Cerebellar cortex (tissue), 1 donor: ENCODE results near the gene SGF29.
"Not testable (repeated sequence)": the region's sequence is repeated elsewhere in the genome, so short reads cannot be mapped to it uniquely, and the experiment has no call there.

Source experiments
- DNase-seq: peaks from one replicate; pipeline ENCODE4 v3.0.0-alpha.2; 2015; ENCODE audit warnings: low spot score

SGF29 gene

GRCh38 chr16:28612359-28613280 is 58.9 kb downstream of the SGF29 start:
- not testable (repeated sequence) for DNase-seq

GRCh38 chr16:28613912-28614311 is 60.2 kb downstream of the SGF29 start:
- DNase-seq: not testable (repeated sequence)

- DNase-seq: not testable (repeated sequence)
These were observed 60.8 kb downstream of the SGF29 start for GRCh38 chr16:28614561-28614960.

- peak; percentile 75 for DNase-seq
These were observed 61.9 kb downstream of the SGF29 start for GRCh38 chr16:28615486-28616223.

GRCh38 chr16:28616224-28616577 is 62.5 kb downstream of the SGF29 start:
- DNase-seq: not testable (repeated sequence)

DNA sequence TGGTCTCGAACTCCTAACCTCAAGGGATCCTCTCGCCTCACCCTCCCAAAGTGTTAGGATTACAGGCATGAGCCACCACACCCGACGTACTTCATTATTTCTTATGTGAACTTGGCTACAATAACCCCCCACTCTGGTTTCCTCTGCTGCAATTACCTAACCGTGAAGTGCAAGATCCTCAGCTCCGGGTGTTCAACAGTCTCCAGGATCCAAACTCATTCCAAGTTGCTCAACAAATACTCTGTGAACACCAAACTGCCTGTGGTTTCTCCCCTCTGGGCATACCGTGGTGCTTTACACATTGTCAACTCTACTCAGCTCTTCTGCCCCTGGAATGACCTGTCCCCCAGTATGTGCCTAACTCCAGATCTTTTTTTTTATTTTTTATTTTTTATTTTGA is 62.9 kb downstream of the SGF29 start:
- DNase-seq: no peak

DNA sequence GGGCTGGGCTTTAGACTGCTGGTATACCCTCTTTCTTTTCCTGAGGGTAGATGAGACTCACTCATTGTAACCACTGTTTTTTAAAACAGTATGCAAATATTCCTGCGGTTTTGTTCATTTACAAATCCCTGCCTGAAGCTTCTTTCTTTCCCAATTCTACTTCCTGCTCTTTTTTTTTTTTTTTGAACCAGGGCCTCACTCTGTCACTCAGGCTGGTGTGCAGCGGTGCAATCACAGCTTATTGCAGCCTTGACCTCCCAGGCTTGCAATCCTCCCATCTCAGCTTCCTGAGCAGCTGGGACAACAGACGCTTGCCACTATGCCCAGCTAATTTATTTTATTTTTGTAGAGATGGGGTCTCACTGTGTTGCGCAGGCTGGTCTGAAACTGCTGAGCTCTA is 64.2 kb downstream of the SGF29 start:
- DNase-seq: no peak

DNA sequence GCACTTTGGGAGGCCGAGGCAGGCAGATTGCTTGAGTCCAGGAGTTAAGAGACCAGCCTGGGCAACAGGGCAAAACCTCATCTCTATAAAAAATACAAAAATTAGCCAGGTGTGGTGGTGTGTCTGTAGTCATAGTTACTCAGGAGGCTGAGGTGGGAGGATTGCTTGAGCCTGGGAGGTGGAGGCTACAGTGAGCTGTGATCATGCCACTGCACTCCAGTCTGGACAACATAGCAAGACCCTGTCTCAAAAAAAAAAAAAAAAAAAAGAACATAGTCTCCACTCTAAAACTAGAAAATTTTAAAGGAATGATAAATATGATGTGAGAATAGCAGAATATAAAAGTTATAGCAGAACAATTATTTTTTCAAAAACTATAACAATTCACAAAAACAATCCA is 66.6 kb downstream of the SGF29 start:
- DNase-seq: not testable (repeated sequence)

GRCh38 chr16:28621481-28622155 is 67.9 kb downstream of the SGF29 start:
- DNase-seq: no peak

GRCh38 chr16:28622532-28623171 is 68.9 kb downstream of the SGF29 start:
- not testable (repeated sequence) for DNase-seq

DNA sequence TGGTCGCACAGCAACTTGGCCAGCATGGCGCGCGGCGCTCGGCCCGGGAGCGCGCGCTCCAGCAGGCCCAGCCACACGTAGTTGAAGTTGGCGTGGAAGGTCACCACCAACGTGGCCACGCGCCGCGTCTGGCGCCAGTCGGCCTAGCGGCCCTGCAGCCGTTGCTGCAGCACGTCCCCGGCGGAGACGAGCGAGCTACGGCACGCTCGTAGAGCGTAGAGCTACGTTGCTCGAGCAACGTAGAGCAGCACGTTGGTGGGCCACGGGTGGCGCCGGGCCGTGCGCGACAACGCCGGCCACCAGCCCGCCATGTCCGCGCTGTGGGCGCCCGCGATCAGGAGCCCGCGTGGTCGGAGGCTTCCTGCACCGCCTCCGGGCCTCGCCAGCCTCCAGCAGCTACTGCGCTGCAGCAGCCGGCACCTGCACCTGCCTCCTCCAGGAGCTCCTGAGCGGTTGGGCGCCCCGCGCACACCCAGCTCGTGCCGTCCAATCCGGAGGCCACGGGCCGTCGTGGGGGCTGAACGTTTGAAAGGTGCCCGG is 69.5 kb downstream of the SGF29 start:
- peak; percentile 57 for DNase-seq

- not testable (repeated sequence) for DNase-seq
These were observed 77.2 kb downstream of the SGF29 start for GRCh38 chr16:28630905-28631304.

- not testable (repeated sequence) for DNase-seq
These were observed 82.5 kb downstream of the SGF29 start for GRCh38 chr16:28636093-28636823.

DNA sequence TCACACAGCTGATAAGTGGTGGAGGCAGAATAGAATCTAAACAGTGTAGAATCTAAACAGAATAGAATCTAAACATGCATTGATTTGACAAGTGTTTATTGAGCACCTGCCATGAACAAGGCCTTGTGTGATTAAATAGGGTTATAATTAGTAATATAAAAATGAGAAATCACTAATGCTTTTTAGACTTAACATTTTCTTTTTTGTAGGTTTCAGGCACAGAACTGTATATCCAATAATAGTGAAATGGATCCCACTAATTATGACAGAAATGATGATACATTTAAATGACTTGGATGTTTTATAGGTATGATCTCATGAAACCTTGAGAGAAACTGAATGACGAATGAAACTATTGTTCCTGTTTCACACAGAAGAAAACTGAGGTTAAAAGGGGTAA is 84.0 kb downstream of the SGF29 start, which contains the start of gene NPIPB8:
Gene NPIPB8, plus strand, starts transcription at position 301 of the 400 bp plus-strand sequence. CDS start 296 bp downstream, outside the sequence.
- DNase-seq: not testable (repeated sequence)

- not testable (repeated sequence) for DNase-seq
These were observed 84.6 kb downstream of the SGF29 start for GRCh38 chr16:28638359-28638758.

GRCh38 chr16:28639959-28640358 is 86.2 kb downstream of the SGF29 start:
- not testable (repeated sequence) for DNase-seq
